ENCODE data around the gene AP1G2.
A peak's percentile ranks its signal among the peaks of the same experiment; 100 is the strongest.
"Not testable (repeated sequence)": the region's sequence is repeated elsewhere in the genome, so short reads cannot be mapped to it uniquely, and the experiment has no call there.

The AP1G2 gene

DNA sequence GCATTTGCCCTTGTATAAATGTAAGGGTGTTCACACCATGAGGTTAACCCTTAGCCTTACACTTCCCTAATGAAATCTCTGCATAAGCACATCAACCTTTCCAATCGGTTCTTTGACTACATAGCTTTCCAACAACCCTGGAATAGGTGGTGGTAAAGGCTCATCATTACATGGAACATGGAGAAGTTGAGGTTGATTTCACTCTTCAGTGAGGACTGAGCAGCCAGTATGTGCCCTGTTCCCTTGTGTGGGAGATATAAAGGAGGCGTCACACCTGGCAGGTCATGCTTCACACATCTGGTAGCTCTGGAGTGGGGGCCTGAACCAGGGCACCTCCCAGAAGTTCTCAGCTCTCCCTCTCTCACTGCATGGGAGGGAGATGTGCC, 32.7 kb upstream of the AP1G2 start:
- DNase-seq (ENCODE audit: low read depth), result no peak

DNA sequence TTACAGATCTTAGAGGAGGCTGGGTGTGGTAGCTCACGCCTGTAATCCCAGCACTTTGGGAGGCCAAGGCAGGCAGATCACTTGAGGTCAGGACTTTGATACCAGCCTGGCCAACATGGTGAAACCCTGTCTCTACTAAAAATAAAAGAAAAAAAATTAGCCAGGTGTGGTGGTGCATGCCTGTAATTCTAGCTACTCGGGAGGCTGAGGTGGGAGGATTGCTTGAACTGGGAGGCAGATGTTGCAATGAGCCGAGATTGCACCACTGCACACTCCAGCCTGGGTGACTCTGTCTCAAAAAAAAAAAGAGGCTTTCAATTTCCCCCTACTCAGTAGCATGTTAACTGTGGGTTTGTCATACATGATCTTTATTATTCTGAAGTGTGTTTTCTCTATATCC, 26.6 kb upstream of the AP1G2 start:
- DNase-seq (ENCODE audit: low read depth), result not testable (repeated sequence)

DNA sequence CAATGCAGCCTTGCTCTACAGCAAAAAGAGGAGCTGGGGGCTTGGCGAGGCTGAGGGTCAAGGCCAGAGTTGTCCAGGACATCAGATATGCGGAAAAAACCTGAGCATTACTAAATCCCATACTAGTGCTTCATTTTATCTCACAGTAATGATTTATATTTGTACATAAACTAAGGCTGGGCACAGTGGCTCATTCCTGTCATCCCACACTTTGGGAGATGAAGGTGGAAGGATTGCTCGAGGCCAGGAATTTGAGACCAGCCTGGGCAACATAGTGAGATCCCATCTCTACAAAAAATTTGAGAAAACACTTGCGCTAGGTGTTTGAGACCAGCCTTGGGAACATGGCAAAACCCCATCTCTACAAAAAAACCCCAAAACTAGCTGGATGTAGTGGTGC, 22.6 kb upstream of the AP1G2 start:
- DNase-seq (ENCODE audit: low read depth), result no peak

DNA sequence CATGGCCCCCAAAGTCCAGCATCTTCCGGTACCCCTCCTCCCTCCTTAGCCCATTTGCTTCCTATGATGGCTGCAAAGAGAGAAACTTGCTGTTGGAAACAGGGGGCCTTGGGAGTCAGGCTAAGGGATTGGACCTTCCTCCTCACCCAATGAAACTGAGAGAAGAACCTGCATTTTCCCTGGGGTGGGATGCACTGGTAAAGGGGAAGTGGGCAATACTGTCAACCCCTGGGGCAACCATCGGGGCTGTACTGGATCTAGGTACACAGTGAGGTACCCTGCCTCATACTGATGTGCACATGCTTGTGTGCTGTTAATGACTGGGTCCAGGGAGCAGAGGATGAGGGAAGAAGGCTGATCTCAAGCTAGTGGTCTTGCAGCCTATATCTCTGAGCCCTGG, 22.0 kb upstream of the AP1G2 start:
- no peak for DNase-seq (ENCODE audit: low read depth)

DNA sequence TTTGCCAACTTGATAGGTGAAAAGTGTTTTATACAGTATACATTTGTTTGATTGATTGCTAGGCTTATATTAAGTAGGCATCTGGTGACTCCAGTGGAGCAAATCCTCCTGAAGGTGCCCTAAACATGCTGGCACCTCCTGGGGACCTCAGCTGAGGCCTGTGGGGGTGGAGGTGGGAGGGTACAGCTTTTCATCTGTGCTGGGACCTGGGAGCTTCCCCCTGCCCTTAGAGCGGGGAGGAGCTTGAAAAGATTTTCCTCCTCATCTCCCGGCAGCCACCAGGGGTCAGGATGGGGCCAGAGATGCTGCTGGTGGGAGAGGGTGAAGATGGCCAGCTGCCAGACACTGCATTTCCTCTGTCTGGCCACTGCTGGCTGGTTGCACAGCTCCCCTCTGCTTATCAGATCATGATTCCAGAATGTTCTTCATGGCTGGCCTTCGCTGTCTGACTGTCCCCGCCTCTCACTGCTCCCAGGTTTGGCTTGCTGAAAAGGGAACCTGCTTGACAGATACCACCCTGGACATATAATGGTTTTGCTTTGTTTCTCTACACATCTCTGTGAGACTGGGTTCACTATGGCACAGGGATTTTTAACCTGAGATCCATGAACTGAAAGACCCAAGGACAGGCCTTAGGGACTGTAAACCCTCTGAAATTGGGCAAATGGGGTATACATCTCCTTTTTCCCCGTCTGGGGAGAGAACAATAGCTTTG, 21.4 kb upstream of the AP1G2 start:
- DNase-seq (ENCODE audit: low read depth), result peak; percentile 69

DNA sequence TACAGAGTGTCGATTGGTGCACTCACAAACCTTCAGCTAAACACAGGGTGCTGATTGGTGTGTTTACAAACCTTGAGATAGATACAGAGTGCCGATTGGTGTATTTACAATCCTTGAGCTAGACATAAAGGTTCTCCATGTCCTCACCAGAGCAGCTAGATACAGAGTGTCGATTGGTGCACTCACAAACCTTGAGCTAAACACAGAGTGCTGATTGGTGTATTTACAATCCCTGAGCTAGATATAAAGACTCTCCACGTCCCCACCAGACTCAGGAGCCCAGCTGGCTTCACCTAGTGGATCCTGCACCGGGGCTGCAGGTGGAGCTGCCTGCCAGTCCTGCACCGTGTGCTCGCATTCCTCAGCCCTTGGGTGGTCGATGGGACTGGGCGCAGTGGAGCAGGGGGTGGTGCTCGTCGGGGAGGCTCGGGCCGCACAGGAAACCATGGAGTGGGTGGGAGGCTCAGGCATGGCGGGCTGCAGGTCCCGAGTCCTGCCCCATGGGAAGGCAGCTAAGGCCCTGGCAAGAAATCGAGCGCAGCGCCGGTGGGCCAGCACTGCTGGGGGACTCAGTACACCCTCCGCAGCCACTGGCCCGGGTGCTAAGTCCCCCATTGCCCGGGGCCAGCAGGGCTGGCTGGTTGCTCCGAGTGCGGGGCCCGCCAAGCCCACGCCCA, 17.1 kb upstream of the AP1G2 start:
- not testable (repeated sequence) for DNase-seq (ENCODE audit: low read depth)

DNA sequence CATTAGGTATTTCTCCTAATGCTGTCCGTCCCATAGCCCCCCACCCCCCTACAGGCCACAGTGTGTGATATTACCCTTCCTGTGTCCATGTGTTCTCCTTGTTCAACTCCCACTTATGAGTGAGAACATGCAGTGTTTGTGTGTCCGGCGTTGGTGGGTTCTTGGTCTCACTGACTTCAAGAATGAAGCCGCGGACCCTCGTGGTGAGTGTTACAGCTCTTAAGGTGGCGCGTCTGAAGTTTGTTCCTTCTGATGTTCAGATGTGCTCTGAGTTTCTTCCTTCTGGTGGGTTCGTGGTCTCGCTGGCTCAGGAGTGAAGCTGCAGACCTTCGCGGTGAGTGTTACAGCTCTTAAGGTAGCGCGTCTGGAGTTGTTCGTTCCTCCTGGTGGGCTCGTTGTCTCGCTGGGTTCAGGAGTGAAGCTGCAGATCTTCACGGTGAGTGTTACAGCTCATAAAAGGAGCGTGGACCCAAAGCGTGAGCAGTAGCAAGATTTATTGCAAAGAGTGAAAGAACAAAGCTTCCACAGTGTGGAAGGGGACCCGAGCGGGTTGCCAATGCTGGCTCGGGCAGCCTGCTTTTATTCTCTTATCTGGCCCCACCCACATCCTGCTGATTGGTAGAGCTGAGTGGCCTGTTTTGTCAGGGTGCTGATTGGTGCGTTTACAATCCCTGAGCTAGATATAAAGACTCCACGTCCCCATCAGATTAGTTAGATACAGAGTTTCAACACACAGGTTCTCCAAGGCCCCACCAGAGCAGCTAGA, 16.4 kb upstream of the AP1G2 start:
- DNase-seq (ENCODE audit: low read depth), result not testable (repeated sequence)

DNA sequence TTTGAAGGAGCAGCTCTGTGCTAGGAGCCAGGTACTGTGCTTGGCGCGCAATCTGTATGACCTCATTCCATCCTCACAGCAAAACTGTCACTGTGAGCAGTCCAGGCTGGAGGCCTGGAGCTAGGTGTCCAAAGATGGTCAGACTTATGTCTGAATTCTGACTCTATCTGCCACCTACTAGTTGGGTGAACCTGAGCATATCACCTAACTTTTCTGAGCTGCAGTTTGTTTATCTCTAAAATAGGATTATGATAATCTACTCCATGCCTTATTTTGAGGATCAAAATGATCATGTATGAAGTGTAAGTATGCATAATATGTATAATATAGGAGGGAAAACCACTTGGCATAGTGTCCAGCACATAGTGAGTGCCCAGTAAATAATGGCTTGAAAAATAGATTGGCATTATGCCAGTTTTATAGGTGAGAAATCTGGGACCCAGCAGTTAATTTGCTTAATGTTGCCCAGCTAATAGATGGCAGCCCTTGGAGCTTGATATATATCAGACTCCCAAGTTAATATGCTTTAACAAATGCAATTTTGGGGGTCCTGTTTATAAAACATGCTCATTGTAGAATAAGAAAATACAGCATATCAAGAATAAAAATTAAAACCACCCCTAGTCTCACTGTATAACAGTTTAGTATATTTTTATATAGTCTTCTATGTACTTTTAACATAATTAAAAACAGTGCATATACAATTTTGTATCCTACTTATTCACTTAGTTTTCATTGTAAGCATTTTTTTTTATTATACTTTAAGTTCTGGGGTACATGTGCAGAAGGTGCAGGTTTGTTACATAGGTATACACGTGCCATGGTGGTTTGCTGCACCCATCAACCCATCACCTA, 15.5 kb upstream of the AP1G2 start:
- no peak for DNase-seq (ENCODE audit: low read depth)

DNA sequence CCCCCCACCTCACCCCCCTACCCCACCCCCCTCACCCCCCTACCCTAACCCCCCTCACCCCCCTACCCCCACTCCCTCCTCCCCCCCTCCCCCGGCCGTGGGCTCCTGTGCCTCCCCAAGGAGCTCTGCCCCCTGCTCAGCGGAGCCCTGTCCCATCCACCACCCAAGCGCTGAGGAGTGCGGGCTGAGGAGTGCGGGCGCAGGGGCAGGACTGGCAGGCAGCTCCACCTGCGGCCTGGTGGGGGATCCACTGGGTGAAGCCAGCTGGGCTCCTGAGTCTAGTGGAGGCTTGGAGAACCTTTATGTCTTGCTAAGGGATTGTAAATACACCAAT, 13.3 kb upstream of the AP1G2 start:
- no peak for DNase-seq (ENCODE audit: low read depth)

DNA sequence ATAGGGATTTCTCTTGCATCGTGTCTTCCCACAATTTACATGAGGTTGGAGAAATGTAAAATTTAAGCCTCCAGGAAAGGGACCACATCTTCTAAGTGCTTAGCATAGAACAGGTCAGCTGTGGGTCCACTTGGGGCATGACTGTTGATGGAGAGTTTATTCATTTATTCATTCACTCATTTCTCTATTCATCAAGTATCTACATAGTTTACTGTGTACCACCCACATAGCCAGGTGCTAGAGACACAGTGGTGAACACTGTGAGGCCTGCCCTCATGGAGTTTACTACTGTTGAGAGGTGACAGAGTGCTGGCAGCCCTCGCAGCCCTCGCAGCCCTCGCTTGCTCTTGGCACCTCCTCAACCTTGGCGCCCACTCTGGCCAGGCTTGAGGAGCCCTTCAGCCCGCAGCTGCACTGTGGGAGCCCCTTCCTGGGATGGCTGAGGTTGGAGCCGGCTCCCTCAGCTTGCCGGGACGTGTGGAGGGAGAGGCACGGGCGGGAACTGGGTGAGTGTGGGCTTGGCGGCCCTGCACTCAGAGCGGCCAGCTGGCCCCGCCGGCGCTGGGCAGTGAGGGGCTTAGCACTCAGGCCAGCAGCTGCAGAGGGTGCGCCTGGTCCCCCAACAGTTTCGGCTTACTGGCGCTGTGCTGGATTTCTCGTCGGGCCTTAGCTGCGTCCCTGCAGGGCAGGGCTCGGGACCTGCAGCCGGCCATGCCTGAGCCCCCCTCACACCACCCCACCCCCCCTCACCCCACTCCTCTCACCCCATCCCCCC, 12.7 kb upstream of the AP1G2 start:
- no peak for DNase-seq (ENCODE audit: low read depth)

DNA sequence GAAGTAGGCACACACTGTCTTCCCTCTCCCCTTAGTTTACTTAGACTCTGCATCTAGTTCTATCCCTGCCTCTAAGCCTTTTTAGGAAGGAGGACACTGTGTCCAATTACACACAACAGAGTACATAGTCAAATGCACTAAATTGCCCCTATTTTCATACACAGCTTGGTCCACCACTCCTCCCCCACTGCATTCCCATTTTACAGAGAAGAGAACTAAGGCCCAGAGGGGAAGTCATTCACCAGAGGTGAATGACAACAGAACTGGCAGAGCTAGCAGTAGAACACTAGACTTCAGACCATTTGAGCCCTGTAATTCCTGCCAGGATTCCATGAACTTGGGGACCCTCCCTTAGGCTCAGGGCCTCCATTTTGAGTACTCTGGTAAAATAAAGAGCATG, 12.1 kb upstream of the AP1G2 start:
- no peak for DNase-seq (ENCODE audit: low read depth)

DNA sequence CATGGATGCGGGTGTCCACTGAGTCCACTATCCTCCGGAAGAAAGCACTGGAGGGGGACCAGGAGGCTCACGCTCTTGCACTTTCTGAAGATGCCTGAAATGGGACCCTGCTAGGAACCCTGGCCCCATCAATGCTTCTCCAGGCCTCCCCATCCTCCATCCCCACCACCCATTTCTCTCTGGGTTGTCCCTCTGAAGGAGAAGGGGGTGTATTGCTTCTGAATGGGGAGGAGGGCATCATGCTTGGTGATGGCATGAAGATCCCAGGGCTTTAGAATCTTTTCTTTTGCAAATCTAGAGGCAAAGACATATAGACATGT, 11.7 kb upstream of the AP1G2 start:
- no peak for DNase-seq (ENCODE audit: low read depth)

DNA sequence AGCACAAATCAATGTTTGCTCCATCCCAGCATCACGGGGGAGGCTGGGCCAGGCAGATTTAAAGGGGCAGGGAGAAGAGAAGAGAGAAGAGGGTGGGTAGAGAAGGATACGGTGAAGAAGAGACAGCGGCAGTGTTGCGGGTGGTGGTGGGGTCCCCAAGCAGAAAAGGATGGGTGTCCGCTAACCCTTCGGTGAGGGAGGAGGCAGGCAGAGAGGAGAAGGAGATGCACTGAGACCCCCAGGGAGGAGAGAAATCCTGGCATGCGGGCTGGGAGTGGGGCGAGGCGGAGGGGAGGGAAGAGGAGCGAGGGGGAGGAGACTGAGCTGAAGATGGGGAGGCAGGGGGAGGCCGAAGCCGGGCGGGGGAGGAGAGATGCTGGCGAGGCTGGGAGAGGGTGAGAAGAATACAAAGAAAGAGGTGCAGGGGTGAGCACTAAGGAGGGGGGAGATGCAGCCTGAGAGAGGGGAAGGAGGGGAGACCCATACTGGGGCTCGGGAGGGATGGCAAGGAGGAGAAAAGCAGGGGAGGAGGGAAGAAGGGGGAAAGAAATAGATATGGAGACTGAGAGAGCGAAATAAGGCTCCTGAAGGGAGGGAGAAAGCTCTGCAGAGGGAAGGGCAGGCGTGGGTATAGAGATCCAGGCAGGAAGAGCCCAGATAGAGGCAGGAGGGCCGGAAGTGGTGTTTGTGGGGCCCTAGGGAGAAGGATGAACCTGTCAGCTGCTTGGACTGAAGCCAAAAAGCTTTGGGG, 11.1 kb upstream of the AP1G2 start, which contains the start of gene JPH4:
JPH4 (minus strand) TSS at position 231 of the 751 bp plus-strand sequence. CDS start 1,337 bp downstream, outside the sequence.
- DNase-seq (ENCODE audit: low read depth), result no peak

DNA sequence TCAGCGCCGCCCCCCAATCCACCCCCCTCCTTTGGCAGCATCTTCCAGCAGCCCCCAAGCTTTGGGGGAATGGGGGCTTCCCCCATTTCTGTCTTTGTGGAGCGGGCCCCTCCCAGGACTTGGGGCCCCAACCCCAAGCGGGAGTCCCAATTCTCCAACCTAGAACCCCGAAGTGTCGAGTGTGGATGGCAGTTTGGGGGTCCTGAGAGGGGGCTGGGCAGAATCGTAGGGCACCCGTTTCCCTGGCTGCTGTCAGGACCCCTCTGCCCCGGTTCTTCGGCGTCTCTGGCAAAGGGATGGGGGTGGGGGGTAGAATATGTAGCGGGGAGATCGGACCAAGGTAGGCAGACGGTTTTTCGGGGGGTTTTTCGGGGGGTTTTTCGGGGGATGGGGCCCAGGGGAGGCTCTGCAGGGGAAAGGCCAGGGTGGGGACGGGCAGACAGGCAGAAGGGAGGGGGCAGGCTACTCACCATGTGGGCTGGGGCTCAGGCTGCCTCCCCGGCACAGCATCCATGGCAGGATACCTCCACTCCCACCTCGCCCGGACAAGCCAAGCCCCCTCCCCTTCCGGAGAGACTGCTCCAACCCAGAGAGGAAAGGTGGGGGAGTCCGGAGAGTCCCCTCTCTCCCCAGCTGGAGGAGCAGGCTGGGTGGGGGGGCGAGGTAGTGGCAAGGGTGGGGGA, 10.3 kb upstream of the AP1G2 start:
- DNase-seq (ENCODE audit: low read depth), result no peak

DNA sequence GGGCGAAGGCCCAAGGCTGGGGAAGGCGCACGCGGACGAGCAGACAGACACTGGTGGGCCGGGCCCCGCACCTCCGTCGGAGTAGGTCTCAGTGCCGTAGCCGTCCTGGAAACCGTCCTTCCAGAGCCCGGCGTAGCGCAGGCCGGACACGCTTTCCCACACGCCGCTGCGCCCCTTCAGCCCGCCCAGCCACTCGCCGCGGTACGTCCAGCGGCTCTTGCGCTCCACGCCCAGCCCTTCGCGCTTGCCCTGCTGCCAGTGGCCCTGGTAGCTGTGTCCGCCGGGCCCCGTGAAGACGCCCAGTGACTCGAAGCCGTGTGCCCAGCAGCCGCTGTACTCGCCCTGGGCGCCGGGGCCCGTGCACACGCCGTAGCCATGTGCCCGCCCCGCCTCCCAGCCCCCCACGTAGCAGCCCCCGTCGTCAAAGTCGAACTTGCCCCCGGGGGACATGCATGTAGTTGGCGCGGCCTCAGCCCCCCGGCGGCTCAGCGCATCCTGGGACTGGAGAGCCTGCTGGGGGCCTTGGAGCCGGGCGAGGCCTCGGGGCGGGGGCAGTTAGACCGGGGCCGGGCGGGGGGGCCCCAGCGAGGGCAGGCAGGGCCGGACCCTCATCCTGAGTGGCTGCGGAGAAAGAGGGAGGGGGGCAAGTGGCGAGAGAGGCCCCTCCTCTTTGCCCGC, 9.6 kb upstream of the AP1G2 start:
- DNase-seq (ENCODE audit: low read depth), result no peak

DNA sequence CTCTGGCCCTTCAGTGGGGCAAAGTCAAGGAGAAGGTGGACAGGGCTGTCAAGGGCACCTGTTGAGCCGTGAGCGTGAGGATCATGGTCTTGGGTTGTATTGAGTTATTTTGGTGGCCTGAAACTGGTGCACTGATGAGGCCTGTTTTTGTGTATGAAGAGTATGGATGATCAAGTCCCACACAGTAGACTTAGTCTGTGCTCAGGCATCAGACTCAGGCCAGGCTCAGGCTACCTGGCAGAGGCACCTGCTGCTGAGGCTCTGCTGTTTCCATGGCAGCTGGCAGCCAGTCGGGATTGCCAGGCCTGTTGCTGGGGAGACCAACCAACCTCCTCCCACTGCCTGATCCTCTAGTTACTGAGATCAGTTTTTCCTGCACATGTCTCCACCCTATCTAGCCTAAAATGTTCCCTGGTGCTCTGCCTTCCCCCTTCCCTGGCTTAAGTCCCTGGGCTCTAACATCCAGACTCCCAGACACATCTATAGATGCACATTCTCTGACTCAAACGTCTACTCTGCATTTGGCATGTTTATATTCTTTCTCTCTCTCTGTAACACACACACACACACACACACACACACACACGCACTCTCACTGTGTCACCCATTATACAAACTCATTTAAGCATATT, 5.9 kb upstream of the AP1G2 start:
- DNase-seq (ENCODE audit: low read depth), result no peak

DNA sequence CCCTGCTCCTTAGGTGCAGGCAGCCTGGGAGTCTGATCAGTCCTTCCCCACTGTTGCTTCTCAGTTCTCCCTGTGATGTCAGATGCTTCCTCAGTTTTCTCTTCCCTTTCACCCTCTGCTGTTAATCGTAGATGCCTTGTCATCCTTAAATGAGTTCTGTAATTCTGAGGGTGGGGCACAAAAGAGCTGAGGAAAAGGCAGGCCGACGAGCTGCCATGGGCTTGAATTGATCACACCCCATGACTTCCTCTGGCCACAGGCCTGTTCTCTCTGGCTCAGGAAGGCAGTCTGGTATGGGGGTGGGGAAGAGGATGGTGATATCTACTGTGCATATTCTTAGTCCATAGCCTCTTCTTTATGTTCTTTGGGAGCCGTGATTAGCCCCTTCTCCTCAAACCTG, 5.2 kb upstream of the AP1G2 start:
- no peak for DNase-seq (ENCODE audit: low read depth)

DNA sequence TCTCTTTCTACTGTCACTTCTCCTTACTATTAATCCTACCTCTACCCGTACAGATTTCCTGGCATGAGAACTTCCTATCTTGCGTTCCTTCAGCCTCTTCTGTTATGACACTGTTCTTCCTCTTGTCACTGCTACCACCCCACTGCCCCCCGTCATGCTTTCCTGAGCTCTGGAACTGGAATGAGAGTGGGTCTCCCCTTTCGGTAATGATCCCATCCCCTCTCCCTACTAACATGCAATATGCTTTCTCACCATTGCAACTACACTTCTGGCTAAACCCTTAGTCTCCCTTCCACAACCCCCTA, 4.9 kb upstream of the AP1G2 start:
- no peak for DNase-seq (ENCODE audit: low read depth)

DNA sequence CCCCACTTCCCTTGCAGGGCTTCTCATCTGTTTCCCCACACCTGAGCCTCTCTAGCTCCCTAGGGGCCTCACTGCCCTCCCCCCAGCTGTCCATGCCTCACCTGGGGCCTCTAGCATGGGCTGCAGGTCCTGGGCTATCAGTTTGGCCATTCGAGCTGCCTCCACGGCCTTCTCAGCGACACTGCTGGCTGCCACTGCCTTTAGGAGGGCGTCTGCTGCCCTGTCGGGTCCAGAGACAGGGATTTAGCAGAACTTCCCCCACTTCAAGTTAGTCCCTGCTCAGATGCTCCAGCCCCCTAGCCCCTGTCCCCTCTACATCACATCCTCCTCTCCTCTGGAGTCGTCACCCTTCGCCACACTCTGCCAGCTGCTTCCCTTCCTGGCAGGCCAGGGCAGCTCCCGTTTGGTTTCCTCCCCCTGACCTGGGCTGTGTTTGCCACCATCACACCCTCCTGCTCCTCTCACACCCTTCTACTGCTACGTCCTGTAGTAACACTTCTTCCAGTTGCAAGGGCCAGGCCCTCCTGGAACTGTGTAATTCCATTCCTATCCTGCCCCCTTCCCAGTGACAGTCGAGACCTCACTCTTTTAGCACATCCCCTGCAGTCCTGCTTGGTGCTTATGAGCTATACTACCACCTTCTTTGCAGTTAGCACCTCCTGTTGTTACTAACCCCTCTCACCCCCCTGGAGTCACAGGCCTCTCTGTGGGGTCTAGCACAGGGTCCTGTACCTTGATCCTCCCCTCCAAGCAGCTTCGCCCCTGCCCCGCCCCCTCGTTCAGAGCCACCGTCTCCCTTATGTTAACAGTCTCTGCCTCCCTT, 4.3 kb upstream of the AP1G2 start:
- no peak for DNase-seq (ENCODE audit: low read depth)
